K562 (cell line): ENCODE results near the gene PEX13. TPM values are rescaled to one million over a fixed set of nuclear protein-coding genes. Genes with fewer than 3 reads are reported as not detected.

ENCODE experiments used
- ADNP ChIP-seq: fragments of 200-800 bp; sonication (Bioruptor generic); IDR thresholded peaks from 2 replicates; pipeline ENCODE4 v1.6.1; 2016; ENCODE audit warnings: missing genetic modification characterization, missing compliant biosample characterization
- BCOR ChIP-seq: fragments of 450-650 bp; IDR thresholded peaks from 2 replicates; pipeline ENCODE4 v1.6.1; 2016
- CHAMP1 ChIP-seq: fragments of 450-650 bp; IDR thresholded peaks from 2 replicates; pipeline ENCODE4 v1.6.1; 2016; ENCODE audit warnings: mild to moderate bottlenecking
- DMBX1 ChIP-seq: fragments of 250-450 bp; sonication (Bioruptor Pico); IDR thresholded peaks from 2 replicates; pipeline ENCODE4 v1.8.0; 2022; ENCODE audit warnings: inconsistent platforms, mild to moderate bottlenecking, moderate library complexity, borderline replicate concordance
- FOXA3 ChIP-seq, 2 experiments: fragments of 450-650 bp in 1 of 2; sonication (generic) in 1 of 2; formaldehyde crosslinking; IDR thresholded peaks in 1 of 2; conservative IDR thresholded peaks in 1 of 2; 2 replicates each; pipeline versions ENCODE4 v1.4.0 to v1.8.0; 2020 to 2022; ENCODE audit warnings: mild to moderate bottlenecking in 2 of 2, missing genetic modification reagents in 1 of 2
- HCFC1 ChIP-seq: IDR thresholded peaks from 2 replicates; pipeline ENCODE4 v1.6.1; 2012; ENCODE audit warnings: low read depth, low read length, improper control_type of control experiment
- ID3 ChIP-seq, 2 experiments: fragments of 250-450 bp in 1 of 2; fragments of 450-650 bp in 1 of 2; sonication (Bioruptor Pico) in 1 of 2; IDR thresholded peaks; 2 replicates each; pipeline versions ENCODE4 v1.6.1 to v1.8.0; 2016 to 2021; ENCODE audit warnings: mild to moderate bottlenecking in 2 of 2, moderate library complexity in 2 of 2, missing compliant biosample characterization in 1 of 2, missing genetic modification characterization in 1 of 2
- MLLT1 ChIP-seq, 2 experiments: fragments of 450-650 bp; IDR thresholded peaks; 2 replicates each; pipeline ENCODE4 v1.6.1; 2016
- NBN ChIP-seq: fragments of 450-650 bp; IDR thresholded peaks from 2 replicates; pipeline ENCODE4 v1.6.1; 2016; ENCODE audit warnings: low read depth, mild to moderate bottlenecking
- NEUROD1 ChIP-seq: fragments of 150-350 bp; IDR thresholded peaks from 2 replicates; pipeline ENCODE4 v1.6.1; 2014; ENCODE audit warnings: borderline replicate concordance, low read length, low read depth; ENCODE audit not compliant: partially characterized antibody
- POLR2G ChIP-seq: fragments of 200-400 bp; formaldehyde crosslinking; IDR thresholded peaks from 2 replicates; pipeline ENCODE4 v1.6.1; 2017; ENCODE audit warnings: low read depth, mild to moderate bottlenecking, antibody characterized with exemption, low read length, moderate library complexity
- POLR3G ChIP-seq: IDR thresholded peaks from 2 replicates; pipeline ENCODE4 v1.6.1; 2011; ENCODE audit not compliant: insufficient read length, insufficient replicate concordance; ENCODE audit errors: extremely low read depth
- RBBP5 ChIP-seq: fragments of 200-600 bp; sonication (generic); IDR thresholded peaks from 2 replicates; pipeline ENCODE4 v1.6.1; 2012; ENCODE audit warnings: borderline replicate concordance, mild to moderate bottlenecking, low read length, control low read depth, inconsistent platforms; ENCODE audit not compliant: insufficient read depth, poor library complexity, severe bottlenecking
- RFX5 ChIP-seq: IDR thresholded peaks from 2 replicates; pipeline ENCODE4 v1.6.1; 2011; ENCODE audit warnings: low read depth, mild to moderate bottlenecking, improper control_type of control experiment, low read length
- TCFL5 ChIP-seq: fragments of 250-450 bp; sonication (Bioruptor Pico); conservative IDR thresholded peaks from 2 replicates; pipeline ENCODE4 v1.6.1; 2021; ENCODE audit warnings: mild to moderate bottlenecking, moderate library complexity, matching md5 sums
- XRCC5 ChIP-seq: fragments of 200-400 bp; formaldehyde crosslinking; IDR thresholded peaks from 2 replicates; pipeline ENCODE4 v1.6.1; 2017; ENCODE audit warnings: low read depth, mild to moderate bottlenecking, low read length
- ZFP30 ChIP-seq: fragments of 250-450 bp; sonication (Bioruptor Pico); IDR thresholded peaks from 2 replicates; pipeline ENCODE4 v1.8.0; 2022; ENCODE audit warnings: moderate library complexity, mild to moderate bottlenecking, inconsistent platforms, borderline replicate concordance
- ZFX ChIP-seq: sonication (generic); formaldehyde crosslinking; IDR thresholded peaks from 2 replicates; pipeline ENCODE4 v1.8.0; 2022; ENCODE audit warnings: mild to moderate bottlenecking, missing genetic modification reagents, moderate library complexity
- ZNF395 ChIP-seq: fragments of 200-800 bp; sonication (Bioruptor generic); IDR thresholded peaks from 2 replicates; pipeline ENCODE4 v1.6.1; 2017; ENCODE audit warnings: missing genetic modification characterization, missing compliant biosample characterization
- ZNF41 ChIP-seq: fragments of 250-450 bp; sonication (Bioruptor Pico); conservative IDR thresholded peaks from 2 replicates; pipeline ENCODE4 v1.4.0; 2020; ENCODE audit warnings: mild to moderate bottlenecking
- ZNF778 ChIP-seq: fragments of 450-650 bp; formaldehyde crosslinking; IDR thresholded peaks from 2 replicates; pipeline ENCODE4 v1.4.0; 2020; ENCODE audit warnings: mild to moderate bottlenecking, moderate library complexity
- polyA plus RNA-seq, 8 experiments: library from polyadenylated mRNA; depleted of rRNA in 4 of 8; stranded (reverse) in 5 of 8; unstranded in 3 of 8; fragments of >200 nt; fragmentation: Nextera tagmentation in 2 of 8; fragmentation: Illumina TruSeq in 1 of 8; extraction: Ambion mirVana in 2 of 8; extraction: Trizol in 1 of 8; gene quantifications; 2 replicates each; pipeline versions ENCODE4 v1.2.1 to v1.2.3, GENCODE V29; 2011 to 2014; ENCODE audit warnings: inconsistent platforms in 1 of 8, missing spikeins in 1 of 8
- total RNA-seq, 7 experiments: library from RNA; depleted of rRNA in 6 of 7; stranded (reverse); fragments of >200 nt in 6 of 7; fragmentation: Illumina TruSeq in 2 of 7; extraction: Trizol in 2 of 7; gene quantifications; 2 replicates each; pipeline versions ENCODE4 v1.2.1 to v1.2.3, GENCODE V29; 2011 to 2021; ENCODE audit warnings: low replicate concordance in 1 of 7

The PEX13 gene
- total and polyA plus RNA-seq, 9 of the 15 experiments (the other 6 are each of a cell fraction or from before 2014, with no cell fraction given): 4.0 to 30.4 (median 18.8) TPM

GRCh38 chr2:61065714-61066709, 48.5 kb downstream of the PEX13 start, which contains the start of gene SANBR (continued):
- TF ChIP-seq ZFP30: no peak
- no peak for TF ChIP-seq ZNF778
- TF ChIP-seq DMBX1 (CRISPR knock-in tag): no peak
- no peak for TF ChIP-seq HCFC1
- no peak for TF ChIP-seq NBN
- TF ChIP-seq BCOR: no peak
- no peak for TF ChIP-seq TCFL5
- peak; percentile 81 for TF ChIP-seq RBBP5
- TF ChIP-seq ZNF395 (CRISPR knock-in tag): no peak
- TF ChIP-seq CHAMP1: no peak
- TF ChIP-seq ZNF41 (CRISPR knock-in tag): no peak
- TF ChIP-seq MLLT1 (IDR thresholded peaks at IDR 0.05): peak in 1 of 2 experiments; percentile 60; a peak in 1 of 4 replicates
- TF ChIP-seq ID3 (CRISPR knock-in tag; IDR thresholded peaks at IDR 0.05): no peak
- no peak for TF ChIP-seq ID3 (tag; IDR thresholded peaks at IDR 0.05)
- no peak for TF ChIP-seq ADNP
- no peak for TF ChIP-seq POLR3G
- no peak for TF ChIP-seq RFX5
- TF ChIP-seq NEUROD1: no peak
- no peak for TF ChIP-seq FOXA3 (CRISPR knock-in tag; conservative IDR thresholded peaks at IDR 0.05 in 1 of 2, IDR thresholded peaks at IDR 0.05 in 1 of 2)
- TF ChIP-seq ZFX (CRISPR knock-in tag): peak; percentile 71
- TF ChIP-seq XRCC5: 0 out of 2 replicates have a peak, but pooled peaks have one; percentile 60
- peak; percentile 77 for TF ChIP-seq POLR2G
